GM10266 (cell line): ENCODE data around the gene GRIK1.

Experiments
- DNase-seq: peaks from one replicate; pipeline ENCODE4 v3.0.0; 2012; ENCODE audit errors: extremely low spot score
- TF ChIP-seq, protein P1 (sequence below): IDR thresholded peaks from 2 replicates; pipeline ENCODE4 v1.5.1; 2012; ENCODE audit warnings: mild to moderate bottlenecking, low read depth; ENCODE audit not compliant: control insufficient read depth, insufficient read depth; ENCODE audit errors: missing control alignments

The GRIK1 gene

DNA sequence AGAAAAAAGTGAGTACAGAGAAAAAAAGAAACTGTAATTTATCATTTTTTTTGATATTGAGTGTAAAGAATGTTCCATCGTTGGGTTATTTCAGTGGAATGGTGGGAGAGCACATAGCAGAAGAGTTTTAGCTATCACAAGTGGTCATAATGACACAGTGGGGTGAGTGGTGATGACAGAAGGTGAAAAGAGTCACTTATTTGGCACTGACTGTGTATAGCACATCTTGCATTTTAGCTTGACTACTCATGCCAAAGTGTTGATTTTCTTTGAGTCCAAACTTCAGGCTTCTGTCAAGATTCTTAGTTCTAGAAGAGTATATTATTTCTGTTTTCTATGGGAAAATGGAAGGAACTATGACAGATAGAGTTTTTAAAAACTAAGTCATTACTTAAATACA, 261.2 kb downstream of the GRIK1 start:
- TF ChIP-seq, protein P1, sequence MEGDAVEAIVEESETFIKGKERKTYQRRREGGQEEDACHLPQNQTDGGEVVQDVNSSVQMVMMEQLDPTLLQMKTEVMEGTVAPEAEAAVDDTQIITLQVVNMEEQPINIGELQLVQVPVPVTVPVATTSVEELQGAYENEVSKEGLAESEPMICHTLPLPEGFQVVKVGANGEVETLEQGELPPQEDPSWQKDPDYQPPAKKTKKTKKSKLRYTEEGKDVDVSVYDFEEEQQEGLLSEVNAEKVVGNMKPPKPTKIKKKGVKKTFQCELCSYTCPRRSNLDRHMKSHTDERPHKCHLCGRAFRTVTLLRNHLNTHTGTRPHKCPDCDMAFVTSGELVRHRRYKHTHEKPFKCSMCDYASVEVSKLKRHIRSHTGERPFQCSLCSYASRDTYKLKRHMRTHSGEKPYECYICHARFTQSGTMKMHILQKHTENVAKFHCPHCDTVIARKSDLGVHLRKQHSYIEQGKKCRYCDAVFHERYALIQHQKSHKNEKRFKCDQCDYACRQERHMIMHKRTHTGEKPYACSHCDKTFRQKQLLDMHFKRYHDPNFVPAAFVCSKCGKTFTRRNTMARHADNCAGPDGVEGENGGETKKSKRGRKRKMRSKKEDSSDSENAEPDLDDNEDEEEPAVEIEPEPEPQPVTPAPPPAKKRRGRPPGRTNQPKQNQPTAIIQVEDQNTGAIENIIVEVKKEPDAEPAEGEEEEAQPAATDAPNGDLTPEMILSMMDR, result no peak
- no peak for DNase-seq

DNA sequence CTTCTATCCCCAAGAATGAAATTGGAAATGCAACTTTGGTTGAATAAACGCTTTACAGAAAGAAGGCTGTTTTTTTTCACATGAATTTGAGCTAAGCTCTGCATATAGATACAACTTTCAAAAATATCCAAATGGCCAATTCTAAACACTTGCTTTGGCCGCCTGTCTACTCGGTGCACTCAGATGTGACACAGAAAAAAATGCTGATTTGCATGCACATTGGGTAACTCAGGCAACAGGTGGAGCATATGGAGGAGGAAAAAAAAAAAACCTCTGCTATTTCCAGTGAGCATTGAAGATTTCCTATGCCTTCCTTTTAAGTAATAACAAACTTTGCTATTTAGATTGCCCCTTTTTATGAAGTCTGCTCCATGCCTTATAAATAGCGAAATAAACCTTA, 262.5 kb downstream of the GRIK1 start:
- DNase-seq, result no peak
- TF ChIP-seq, protein P1, result no peak

DNA sequence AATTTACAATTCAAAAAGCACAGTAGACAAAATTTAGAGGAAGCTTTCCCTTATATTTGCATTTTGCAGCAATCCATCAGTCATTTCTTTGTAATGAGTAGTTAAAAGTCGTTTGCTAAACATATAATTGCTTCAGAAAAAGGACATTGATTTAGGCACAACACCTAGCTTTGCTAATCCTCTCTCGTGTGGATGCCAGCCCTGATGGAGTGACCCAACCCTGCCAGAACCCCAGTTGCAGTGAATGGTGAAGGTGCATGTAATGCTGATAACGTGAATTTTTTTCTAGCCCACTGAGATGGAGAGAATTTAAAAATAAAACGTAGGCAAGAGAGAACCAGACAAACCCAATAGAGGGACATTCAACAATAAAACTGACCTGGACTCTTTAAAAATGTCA, 263.4 kb downstream of the GRIK1 start:
- TF ChIP-seq, protein P1, result no peak
- DNase-seq, result no peak

DNA sequence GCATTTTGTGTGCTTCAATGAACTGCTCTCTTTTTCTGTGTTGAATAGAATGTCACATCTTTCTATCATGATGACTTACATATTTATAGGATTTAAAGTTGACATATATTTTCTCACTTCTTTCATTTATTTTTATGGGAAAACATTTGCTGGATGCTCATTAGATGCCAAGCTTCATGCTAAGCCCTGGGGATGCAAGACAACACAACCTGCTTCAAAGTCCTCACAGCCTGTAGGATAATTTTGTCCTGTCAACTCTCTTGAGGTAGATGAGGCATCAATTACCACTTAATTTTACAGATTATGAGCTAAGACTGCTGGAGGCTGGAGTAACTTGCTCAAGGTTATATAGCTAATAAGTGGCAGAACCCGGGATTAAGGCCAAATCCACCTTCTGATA, 264.3 kb downstream of the GRIK1 start:
- DNase-seq, result no peak
- TF ChIP-seq, protein P1, result no peak

DNA sequence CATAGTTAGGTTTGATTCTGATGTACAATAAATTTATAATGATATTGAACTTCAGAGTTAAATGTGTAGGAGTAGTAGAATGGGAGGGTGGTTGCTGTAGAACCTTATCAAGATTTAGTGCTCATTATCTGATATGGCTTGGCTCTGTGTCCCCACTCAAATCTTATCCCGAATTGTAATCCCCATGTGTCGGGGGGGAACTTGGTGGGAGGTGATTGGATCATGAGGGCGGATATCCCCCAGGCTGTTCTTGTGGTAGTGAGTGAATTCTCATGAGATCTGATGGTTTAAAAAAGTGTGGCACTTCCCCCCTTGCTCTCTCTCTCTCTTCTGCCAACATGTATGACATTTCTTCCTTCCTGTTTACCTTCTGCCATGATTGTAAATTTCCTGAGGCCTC, 265.5 kb downstream of the GRIK1 start:
- TF ChIP-seq, protein P1, result no peak
- no peak for DNase-seq

DNA sequence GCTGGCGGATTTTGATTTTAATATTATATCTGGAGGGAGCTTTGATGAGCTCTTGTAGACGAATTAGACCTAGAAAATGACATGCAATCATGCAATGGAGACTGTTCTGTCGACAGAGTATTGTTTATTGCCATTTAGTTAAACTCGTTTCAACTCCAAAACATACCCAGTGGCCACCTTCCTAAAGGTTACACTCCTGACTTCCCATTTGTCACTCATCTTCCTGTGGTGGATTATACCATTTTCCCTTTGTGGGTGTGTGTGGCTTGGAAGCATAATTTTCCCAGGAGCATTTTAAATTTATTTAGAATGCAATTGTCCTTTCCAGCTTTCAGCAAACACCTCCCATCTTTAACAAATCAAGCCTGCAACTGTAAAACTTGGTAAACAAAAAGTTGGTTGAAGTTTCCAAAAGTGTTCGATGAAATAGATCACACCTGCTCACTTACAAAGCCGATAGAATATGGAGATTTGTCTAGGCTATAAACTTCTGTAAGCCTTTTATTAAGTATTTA, 266.6 kb downstream of the GRIK1 start:
- DNase-seq, result no peak
- TF ChIP-seq, protein P1, result no peak

DNA sequence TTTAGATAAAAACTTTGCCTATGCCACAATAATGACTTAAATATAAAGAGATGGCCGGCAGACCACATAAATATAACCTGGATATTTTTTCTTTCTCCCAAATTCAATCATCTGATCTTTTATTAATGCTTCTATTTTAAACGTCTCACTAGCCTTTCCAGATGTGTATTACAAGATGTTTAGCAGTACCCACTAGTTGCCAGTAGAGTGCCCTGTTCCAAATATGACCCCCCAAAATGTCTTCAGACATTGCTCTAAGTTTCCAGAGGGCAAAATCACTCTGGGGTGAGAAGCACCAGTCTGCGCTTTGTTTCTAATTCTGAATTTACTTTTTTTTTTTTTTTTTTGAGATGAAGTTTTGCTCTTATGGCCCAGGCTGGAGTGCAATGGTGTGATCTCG, 268.1 kb downstream of the GRIK1 start:
- no peak for DNase-seq
- TF ChIP-seq, protein P1, result peak; percentile 3
